HG03095 (cell line): ENCODE data around the gene GPC3.
"Not testable (repeated sequence)": the region's sequence is repeated elsewhere in the genome, so short reads cannot be mapped to it uniquely, and the experiment has no call there.

Experiments
- ATAC-seq: cut with Tn5 transposase; IDR thresholded peaks from one replicate; pipeline ENCODE4 v1.9.1; 2021; ENCODE audit warnings: moderate library complexity; ENCODE audit not compliant: unreplicated experiment

Gene GPC3

DNA sequence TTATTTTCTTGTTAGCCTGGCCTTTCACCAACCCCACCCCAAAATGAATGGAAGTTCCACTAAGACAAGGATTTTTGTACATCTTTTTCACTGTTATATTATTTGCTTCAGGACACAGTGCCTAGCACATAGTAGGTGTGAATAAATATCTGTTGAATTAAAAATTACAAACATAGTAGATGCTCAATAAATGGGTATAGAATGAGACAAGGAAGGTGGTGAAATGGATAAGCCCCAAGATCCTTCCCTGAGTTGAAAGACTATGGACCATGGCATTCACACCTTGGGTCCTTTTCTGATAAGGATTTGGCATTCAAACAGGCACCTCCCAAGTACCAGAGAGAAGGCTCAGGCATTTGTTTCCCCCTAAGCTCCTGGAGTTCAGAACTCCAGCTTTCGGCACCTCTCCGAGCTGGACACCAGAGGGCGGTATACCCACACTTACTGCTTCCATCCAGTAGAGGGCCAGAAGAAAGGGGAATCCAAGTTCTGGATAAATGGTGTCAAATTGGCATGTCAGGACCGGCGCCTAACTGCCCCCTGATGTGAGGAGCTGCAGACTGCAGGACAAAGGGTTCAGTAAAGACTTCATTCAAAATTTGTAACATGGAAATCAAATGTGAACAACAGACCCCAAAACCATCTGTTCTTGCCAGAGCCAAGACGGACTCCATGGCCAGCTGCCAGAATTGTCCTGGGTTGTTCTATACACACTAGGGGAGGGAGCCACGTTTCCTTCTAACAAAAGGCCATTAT, 193.0 kb downstream of the GPC3 start:
- peak; percentile 94 for ATAC-seq

DNA sequence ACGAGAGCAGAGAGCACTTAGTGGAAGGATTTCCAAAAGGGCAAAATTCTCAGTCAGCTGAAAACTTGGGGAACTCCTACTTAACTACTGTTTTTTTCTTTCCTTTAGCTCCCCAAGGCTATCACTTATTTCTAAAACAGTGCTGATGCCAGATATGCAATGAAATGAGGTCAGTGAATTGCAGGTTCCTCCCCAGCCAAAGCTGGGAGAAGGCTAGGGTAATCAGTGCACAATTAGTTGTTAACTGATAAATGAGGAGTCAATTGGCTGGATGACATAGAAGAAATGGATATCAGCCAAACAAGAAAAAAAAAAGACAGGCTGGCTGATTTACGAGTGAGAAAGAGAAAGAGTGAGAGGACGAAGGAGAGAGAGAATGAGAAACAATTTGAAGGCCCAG, 195.6 kb downstream of the GPC3 start:
- no peak for ATAC-seq

DNA sequence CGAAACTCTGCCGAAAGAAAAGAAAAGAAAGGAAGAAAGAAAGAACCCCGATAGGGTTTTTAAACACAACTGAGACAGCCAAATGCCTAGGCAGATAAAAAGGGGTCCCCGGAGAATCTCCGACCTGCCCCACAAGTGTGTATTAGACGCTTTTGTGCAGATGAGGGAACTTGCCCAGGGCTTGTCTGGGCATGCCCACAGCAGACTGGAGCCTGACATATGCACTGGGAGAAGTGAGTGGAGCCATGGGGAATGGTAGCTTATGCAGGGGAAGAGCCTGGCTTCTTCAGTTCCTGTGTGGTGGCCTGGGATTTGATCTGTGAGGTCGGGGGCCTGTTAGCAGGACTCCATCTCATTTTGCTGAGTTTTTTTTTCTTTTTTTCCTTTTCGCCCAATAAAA, 199.0 kb downstream of the GPC3 start:
- no peak for ATAC-seq

DNA sequence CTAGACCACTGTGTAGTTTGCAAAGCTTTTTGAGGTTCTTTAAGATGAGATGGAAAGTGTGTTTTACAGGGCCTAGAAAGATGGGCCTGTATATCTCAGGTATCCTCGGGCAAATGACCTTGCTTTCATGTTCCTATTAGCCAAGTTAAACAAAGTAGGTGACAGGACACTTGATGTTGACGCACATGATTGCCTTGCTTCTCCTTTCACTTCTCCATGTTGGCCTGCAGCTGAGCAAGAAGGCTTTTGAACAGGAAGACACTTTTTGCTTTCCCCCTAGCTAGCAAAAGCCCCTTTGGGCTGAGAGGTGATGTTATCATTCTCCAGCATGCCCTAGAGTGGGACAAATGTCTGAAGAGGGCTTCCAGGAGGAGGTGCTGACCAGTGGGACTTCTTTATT, 202.1 kb downstream of the GPC3 start:
- peak; percentile 89 for ATAC-seq

DNA sequence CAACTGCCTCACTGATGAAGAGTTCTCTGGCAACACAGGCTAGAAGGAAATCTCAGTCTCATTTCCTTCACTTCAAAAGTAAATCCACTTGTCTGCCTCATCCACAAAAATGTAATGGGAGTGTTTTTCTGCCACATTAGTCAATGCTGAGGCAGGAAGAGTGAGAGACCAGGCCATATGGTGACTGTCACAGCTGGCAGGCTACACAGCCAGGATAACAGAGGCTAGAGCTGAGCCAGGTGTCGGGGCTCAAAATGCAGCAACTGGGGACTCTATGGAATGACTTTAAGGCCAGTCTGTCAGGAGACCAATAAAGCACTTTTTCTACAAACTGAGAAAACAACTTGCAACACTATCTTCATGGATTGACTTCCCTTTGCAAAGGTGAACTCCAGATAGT, 204.2 kb downstream of the GPC3 start:
- ATAC-seq: no peak

DNA sequence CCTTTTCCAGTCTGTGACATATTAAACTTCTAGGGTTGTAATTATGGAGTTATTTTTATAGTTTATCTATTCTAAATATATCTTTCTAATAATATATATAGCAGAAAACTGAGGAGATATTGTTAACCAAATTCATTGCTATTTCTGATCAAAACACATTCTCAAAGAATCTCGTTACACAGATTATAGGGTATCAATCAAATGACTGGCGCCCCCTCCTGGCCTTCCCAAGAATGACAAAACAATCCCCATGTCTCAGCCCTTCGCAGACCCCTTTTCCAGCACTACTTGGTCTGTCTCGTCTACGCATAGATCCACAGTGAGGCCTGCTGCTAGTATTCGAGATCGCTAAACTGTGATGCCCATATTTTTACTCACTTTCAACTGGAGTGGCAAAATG, 209.3 kb downstream of the GPC3 start:
- ATAC-seq: no peak

DNA sequence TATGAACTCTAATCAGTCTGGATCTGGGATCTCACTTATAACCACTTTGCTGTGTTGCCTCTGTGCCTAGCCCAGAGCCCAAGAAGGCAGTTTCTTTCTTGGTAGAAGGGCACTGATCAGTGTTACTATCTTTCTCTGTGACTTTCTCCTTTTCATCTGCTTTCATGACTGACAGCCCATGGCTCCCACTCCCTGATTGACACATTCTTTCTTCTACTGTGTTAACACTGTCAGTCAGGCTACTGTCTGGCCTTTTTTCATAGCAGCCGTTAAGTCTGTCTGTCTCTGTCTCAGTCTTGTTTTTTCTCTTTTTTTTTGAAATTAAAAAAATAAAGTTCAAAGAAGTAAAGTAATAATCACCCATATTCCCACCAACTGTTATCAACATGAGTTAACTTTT, 210.6 kb downstream of the GPC3 start:
- no peak for ATAC-seq

DNA sequence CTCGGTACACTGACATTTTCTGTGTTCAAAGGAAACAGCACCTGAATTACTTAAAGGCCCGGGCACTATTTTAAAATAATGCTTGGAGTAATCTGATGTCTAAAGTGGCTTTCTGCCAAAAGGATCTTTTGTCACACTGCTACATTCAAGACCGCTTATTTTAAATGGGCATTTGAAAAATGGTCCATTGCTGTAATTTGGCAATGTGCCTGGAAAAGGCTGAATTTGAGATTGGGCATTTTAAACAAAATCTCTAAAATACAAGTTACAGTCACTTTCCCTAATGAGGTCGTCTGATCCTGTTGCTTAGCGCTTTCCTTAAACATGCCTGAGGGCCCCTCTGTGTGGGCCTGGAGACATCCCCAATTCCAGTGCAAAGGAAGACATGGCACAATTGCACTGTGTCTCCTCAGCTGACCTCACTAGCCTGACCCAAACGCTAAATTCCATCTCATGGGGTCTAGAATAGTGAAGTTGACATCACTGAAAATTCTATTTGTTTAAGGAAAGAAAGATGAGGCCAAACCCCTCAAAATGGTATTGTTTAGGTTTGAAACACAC, 214.2 kb downstream of the GPC3 start:
- no peak for ATAC-seq

DNA sequence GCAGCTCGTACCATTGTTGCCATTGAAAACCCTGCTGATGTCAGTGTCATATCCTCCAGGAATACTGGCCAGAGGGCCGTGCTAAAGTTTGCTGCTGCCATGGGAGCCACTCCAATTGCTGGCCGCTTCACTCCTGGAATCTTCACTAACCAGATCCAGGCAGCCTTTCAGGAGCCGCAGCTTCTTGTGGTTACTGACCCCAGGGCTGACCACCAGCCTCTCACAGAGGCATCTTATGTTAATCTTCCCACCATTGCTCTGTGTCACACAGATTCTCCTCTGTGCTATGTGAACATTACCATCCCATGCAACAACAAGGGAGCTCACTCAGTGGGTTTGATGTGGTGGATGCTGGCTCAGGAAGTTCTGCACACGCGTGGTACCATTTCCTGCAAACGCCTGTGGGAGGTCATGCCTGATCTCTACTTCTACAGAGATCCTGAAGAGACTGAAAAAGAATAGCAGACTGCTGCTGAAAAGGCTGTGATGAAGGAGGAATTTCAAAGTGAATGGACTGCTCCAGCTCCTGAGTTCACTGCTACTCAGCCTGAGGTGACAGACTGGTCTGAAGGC, 222.3 kb downstream of the GPC3 start:
- not testable (repeated sequence) for ATAC-seq

DNA sequence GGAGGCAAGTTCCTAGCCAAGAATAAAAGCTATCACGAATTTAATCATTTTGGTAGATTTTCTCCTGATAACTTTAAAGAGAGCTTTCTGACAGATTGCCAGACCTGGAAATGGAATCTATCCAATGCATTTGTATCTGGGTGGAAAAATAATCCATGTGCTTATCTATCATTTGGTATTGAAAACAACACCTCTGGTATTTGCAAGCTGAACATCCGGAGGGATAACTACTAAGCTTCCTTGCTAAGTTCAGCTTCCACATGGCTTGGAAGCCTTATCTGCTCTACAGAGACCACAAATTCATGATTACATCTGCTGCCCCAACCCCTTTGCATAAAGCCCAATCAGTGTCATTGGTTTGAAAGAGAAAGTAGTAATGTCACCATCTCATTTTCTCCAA, 230.7 kb downstream of the GPC3 start:
- ATAC-seq: no peak

DNA sequence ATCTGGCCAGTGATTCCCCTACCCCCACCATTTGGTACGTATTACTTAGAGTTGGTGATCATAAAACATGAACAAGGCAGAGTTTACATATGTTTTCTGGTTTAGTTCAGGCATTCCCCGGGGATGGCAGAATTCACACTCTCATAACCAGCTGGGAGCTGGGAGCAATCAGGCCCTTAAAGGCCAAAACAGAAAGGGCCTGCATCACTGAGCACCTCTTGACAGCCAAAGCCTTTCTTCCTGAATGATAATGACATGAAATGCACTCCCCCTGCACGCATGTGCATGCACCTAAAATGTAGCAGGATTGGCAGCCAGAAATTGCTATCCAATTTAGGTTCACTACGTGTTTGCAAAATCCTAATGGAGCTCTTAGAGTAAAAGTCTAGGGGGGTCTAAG, 235.4 kb downstream of the GPC3 start:
- no peak for ATAC-seq

DNA sequence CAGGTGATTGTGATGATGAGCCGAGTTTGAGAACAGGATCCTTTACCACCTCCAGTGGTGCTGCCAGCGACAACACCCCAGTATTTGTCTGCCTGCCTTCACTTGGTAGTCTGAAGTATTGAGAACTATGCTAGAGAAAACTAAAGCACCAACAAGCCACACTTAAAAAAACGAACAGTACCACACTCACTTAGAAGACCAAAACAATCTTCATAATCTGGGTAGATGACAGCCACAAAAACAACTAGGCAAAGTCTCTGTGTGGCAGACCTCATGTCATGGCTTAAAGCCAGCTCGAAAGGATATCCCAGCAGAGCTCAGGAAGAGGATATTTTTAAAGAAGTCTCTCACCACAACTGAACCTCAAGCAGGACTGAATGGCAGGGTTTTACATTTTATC, 236.0 kb downstream of the GPC3 start:
- no peak for ATAC-seq

DNA sequence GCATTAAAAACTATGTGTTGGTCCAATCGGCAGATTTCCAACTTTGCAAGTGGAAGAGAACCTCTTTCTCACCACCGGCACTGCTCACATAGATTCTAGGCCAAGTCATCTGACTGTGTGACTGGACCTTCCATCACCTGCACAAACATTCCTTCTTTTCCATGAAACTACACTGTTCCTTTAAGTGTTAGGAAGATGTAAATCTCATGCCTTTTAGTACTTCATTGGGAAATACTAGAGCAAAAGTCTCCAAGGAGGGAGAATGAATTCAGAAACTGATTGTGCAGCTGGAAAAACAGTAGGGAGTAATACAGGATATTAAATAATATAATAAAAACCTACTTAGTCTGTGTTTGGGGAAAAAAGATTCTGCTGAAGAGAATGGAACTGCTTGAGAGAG, 238.2 kb downstream of the GPC3 start:
- ATAC-seq: no peak

DNA sequence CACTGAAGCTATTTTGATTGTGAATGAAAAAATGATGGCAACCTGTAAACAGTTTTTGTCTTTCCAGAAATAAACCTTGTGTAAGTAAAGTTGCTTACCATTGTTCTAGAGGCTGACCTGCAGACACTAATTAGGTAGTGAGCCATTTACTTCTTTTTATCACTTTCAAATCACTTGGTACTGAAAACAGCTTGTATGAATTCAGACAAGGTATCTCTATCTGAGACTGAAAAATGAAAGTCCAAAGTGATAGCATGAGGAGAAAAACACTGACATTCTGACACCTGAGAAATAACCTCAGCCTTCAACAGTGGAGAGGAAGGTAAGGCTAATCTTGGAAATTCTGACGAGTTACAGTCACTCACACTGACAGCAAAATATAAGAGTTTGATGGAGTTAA, 238.8 kb downstream of the GPC3 start:
- no peak for ATAC-seq

DNA sequence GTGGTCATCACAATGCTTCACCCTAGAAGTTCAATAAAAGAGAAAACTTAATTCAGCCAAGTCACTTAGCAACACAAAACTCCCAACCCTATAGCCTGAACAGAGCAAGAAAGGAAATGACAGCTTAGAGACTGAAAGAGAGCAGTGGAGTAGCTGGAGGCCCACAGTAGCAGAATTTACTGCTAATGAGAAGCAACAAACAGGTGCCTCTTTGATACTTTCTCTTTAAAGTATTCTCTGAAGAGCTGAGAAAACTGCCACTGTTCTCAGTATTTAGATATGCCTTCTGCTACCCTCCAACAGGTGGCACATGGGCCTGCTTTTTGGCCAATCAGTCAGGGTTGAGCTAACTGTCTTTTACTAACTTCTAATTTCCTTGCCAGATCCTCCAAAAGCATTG, 240.0 kb downstream of the GPC3 start:
- no peak for ATAC-seq

DNA sequence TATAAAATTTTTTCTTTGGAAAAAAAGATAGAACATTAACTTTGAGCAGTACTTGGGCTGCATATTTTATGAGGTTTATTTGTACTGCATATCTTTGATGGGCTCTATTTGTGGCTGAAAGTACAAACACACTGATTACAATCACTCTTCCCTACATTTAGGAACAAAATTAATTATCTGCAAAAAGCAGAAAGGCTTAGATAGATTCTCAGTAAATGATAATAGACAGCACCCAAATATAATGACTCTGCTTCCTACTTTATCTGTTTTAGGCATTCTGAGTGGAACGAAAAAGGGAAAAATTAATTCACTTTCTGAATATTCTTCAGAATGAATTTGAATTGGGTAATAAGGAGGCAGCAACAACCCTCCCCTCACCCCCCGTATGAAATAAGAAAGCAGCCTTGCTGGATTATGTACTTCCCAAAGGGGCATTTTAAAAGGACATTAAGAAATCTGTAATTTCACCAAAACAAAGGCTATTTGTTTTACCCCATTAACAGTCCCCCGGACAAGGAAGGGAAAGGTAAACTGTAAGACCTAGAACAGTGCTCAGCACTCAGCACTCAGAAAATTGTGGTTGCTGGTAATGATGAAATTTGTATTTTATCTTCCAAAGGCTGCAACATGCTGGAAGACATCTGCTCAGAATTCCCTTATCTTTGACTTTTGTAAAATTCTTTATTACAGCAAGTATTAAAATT, 242.6 kb downstream of the GPC3 start:
- ATAC-seq: no peak

DNA sequence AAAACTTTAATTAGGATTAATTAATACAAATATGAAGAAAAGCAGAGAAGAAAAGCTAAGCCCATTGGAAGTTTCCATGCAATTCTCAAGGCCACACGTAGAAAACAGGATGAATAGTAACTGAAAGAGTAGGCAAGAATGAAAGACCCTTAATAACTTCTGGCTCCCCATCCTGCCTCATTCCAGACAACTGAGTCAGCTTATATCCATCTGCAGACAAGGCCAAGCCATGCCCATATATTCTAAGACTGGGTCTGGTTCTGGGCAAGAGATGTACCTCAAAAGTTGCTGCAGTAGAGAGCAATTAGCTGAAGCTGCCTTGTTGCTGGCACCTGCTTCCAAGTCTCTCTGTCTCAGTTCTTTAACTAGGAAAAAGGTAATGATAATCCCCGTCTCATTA, 244.1 kb downstream of the GPC3 start:
- no peak for ATAC-seq

DNA sequence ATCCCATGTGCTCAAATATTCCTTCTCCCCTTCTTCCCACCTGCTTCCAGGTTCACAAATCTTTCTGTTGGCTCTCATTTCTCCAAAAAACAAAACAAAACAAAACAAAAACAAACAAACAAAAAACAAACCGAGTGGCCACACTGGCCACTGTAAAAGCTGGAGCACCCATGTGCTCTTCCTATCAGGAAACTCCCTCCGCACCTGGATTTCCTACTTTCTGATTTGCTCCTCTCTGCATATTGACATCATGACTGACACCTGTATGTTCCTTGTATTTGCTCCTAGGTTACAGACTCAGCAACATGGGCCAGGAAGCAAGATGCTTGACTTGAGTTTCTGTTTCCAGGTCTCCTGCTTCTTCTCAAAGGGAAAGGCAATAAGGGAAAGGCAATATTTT, 258.8 kb downstream of the GPC3 start:
- no peak for ATAC-seq

DNA sequence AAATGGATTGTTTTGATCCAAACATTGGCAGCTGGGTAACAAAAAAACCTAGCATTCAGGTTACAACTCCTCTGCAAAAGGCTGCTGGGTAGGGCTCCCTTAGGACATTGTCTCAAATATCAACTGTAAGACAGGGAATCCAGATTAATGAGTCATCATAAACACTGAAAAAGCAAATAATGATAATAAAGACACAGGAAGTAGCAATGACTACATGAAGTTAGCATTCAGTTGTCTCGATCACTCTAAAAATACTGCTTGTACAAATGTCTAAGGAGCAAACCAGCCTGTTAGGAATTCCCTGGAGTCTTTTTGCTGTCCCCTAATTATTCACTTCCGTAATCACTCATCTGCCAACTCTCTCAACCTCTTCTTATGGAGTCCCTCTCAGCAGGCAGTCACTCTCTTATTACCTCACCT, 259.2 kb downstream of the GPC3 start:
- no peak for ATAC-seq

DNA sequence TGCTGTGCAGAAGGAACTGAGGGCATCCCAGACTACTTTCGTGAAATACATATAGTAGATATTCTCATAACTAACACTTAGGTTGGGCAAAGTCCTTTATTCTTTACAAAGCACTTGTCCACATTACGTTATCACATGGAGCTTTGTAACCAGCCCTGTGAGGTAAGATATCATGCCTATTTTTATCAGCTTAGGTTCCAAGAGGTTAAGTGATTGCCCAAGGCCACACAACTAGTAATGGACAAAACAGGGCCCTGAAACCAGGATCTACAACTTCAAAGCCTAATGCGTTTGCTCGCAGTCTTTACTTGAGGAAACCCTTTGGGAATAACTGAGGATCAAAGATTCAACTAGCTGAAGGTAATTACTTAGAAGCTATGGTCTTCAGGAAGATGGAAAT, 261.5 kb downstream of the GPC3 start:
- no peak for ATAC-seq

DNA sequence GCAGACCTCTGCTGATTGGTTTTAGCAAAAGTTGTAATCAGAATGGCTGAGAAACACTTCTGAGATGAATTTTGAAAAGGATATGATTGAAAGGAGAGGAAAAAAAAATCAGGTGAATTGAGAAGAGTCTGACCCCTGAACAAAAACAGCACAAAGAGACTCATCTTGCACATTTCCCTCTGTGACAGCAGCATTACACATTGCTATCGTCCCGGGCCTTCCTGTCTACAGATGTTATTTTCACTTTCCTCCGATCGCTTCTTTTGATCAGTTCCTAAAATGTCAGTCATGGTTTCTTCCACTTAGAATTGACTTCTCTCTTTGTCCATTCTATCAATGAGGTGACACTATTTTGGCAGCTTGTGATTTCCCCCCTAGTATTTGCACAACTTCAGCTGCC, 262.6 kb downstream of the GPC3 start:
- no peak for ATAC-seq

DNA sequence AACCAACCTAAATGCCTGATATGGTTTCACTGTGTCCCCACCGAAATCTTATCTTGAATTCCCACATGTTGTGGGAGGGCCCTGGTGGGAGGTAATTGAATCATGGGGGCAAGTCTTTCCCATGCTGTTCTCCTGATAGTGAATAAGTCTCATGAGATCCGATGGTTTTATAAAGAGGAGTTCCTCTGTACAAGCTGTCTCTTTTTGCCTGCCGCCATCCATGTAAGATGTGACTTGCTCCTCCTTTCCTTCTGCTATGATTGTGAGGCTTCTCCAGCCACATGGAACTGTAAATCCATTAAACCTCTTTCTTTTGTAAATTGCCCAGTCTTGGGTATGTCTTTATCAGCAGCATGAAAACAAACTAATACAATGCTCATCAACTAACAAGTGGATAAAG, 265.1 kb downstream of the GPC3 start:
- ATAC-seq: not testable (repeated sequence)
